GM18861 (cell line): ENCODE results near the gene HCFC1.

Source experiments
- ATAC-seq: cut with Tn5 transposase; IDR thresholded peaks from one replicate; pipeline ENCODE4 v1.9.1; 2021; ENCODE audit not compliant: unreplicated experiment

HCFC1 gene

DNA sequence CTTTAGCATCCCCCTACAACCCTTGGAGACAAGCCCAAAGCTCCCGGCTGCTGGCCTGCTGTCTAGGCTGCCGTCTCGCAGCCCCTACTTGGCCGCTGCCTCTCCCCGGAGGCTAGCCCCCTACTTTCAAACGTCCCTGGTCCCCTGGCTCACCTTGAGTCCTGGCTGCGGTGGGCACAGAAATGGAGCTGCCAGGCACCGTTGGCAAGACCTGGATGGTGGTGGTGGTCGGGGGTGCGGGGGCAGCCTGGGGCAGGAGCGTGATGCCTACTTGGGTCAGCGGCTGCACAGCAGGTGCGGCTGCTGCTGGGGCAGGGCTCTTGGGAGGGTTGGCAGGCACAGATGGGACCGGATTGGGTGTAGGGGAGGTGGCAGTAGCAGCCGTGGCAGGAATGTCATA lies 12.0 kb downstream of the HCFC1 start:
- ATAC-seq, result no peak

DNA sequence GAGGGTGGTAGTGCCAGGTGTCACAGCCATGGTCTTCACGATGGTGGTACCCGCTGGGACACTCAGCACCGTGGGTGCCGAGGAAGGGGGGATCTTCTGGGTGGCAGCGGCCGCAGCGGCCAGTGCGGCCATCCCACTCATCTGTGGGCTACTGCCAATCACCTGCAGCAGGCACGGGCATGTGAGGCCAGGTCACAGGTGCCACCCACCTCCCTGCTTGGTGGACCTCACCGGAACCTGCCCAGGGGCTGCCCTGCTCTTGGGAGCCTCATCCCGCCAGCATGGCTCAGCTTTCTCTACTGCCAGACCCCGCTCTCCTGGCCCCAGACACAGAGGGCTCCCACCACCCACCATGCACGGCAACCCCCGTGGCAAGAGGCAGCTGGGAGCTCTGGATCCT lies 13.0 kb downstream of the HCFC1 start:
- ATAC-seq, result no peak

DNA sequence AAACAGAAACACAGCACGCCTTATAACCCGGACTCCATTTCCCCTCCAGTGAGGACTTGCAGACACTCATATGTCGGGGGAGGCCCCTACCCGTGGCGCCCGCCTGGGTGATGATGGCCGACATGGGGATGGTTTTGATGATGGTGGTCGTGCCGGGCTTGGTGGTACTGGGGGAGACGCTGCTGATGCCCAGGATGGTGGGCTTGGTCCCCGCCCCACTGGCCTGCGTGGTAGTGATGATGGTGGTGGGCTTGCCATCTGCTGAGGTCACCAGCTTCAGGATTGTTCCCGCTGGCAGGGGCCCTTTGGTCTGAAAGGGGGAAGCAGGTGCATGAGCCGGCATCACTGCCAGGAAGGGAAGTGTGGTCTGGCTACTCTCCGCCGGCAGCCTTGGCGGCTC lies 14.4 kb downstream of the HCFC1 start:
- ATAC-seq, result no peak

DNA sequence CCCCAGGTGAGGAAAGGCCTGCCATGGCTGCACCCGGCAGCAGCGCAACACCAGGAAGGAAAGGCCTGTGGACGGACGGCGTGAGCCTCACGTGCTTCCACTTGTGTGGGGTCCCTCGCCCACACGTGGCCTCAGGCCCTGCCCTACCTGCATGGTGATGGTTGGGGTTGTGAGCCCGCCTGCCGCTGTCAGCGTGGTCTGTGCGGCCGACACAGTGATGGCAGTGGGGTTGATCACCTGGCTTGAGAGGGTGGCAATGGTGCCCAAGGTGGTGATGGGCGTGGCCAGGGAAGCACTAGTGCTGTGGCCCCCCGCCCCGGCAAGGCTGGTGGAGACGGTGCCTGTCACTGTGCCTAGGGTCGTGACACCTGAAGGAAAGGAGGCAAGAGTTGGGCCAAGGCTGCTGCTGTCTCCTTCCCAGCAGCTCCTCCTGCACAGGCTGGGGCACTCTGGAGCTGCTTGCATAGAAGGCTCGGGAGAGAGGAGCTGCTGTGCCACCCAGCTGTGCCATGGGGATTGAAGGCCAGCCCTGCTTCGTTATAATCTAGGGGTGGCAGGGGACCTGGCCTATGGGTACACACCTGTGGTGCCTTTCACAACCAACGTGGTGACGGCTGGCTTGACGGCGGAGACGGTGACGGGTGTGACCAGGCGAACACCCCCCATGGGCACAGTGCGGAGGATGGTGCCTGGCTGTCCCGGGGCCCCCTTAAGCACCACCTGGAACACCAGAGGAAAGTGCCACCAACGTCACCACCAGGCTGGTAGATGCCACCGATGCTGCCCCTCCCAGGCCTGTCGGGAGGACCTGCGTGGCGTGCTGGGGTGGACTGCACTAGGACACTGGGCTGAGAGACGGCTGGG lies 15.3 kb downstream of the HCFC1 start:
- ATAC-seq, result no peak

DNA sequence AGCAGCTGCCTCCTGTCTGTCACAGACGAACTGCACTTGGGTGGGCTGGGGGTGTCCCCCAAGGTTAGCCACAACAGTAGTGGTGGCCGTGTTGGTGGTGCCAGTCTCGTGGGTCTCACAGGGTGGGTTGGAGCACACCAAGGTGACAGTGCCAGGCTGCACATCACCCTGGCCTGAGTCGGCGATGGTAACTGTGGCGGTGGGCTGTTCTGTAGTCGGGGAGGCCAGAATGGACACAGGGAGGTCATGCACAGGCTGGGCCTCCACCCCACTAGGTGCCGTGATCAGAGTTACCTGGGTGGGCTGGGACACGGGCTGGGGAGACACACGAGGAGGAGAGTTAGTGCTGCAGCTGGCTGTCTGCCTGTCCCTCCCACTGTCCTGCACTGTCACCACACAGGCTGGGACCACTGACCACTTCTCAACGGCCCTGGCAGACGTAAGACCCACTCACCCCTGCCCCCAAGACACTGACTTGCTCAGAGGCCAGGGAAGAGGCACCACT lies 16.3 kb downstream of the HCFC1 start:
- ATAC-seq, result no peak

DNA sequence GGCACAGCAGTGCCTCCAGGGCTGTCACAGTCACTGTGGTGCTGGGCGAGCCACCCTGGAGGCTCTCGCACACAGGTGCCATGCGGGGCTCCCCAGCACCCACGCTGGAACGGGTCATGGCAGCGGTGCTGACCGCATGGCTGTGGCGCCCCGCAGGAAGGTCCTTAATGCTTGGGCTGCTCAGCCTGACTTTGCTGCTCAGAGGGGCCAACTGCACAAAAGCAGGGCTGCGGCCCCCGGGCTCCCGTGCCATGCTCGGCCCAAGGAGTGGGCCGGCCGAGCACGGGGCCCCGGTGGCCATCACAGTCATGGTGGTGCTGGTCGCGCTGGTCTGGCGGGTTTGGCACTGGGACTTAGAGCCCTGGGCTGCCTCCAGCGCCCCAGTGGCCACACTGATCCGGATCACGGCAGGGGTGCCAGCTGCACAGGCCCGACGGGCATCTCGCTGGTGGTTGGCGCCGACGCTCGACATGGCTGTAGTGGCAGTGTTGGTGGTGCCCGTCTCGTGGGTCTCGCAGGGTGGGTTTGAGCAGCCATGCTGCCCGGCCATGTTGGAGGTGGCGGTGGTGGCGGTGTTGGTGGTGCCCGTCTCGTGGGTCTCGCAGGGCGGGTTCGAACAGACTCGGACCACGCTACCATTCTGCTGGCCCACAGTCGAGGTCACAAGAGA lies 16.9 kb downstream of the HCFC1 start:
- no peak for ATAC-seq

DNA sequence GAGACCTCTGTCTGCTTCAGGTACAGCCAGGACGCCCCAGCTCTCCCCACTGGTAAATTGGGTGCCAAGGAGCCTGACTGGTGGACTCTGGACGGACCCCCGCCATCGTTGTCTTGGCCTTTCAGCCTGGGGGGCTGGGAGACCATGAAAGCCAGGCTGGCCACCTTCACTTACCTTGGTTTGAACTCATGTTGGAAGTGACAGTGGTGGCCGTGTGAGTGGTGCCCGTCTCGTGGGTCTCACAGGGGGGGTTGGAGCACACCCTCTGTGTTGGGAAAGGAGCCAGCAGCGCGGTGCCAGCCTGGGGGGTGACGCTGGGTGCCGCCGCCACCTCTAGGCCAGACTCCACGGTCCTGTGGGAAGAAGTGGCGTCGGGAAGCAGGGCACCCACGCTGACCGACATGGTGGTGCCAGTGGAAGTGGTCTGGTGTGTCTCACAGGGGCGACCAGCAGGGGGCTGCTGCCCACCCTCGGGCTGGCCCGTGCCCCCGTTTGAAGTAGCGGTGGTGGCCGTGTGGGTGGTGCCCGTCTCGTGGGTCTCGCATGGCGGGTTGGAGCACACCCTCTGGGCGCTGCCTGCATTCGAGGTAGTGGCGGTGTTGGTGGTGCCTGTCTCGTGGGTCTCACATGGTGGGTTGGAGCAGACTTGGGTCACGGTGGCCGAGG lies 17.6 kb downstream of the HCFC1 start:
- ATAC-seq, result no peak

DNA sequence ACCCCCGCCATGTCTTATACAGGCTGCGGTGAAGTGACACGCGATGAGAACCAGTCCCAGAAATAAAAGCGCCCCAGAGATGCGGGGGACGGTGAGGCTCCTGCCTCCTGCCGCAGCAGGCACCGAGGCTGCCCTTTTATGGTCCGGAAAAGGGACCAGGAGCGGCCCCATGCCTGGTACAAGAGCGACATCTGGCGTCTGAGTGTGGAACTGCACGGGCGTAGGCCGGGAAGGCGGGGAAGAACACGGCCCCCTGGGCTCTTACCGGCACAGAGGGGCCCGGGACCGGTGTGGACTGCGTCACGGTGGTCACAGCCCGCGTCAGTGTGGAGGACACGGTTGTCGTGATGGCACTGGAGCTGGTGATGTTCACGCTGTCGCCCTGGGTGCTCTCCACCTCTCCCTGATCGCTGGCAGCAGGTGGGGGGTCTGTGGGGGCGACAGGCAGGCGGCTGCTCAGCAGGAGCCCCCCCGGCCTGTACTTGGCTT lies 18.2 kb downstream of the HCFC1 start:
- ATAC-seq, result no peak

DNA sequence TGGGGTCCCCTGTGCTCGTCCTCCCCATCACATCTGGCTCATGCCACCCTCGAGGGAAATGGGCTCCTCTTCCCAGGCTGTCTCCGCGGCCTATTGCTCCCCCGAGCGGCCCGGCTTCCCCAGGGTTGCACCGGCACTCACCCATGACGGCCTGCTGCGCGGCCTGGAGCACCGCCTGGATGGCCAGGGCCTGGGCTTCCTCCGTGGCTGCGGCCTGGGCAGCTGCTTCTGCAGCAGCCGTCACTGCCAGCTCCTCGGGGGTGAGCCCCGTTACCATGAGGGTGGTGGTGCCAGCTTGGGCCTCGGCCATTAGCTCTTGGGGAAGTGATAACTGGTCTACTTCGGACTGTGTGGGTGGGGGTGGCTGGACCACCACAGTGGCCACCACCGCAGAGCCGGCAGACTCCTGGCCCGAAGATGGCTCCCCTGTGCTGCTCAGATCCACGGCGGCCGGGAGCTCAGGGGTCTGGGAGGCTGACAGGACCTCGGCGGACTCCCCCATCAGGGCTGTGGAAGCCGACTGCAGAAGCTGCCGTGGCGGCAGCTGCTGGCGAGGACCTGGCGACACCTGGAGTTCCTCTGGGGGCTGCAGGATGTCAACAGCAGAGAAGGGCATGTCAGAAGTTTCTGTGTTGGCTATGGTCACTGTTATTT lies 19.1 kb downstream of the HCFC1 start:
- ATAC-seq, result no peak

DNA sequence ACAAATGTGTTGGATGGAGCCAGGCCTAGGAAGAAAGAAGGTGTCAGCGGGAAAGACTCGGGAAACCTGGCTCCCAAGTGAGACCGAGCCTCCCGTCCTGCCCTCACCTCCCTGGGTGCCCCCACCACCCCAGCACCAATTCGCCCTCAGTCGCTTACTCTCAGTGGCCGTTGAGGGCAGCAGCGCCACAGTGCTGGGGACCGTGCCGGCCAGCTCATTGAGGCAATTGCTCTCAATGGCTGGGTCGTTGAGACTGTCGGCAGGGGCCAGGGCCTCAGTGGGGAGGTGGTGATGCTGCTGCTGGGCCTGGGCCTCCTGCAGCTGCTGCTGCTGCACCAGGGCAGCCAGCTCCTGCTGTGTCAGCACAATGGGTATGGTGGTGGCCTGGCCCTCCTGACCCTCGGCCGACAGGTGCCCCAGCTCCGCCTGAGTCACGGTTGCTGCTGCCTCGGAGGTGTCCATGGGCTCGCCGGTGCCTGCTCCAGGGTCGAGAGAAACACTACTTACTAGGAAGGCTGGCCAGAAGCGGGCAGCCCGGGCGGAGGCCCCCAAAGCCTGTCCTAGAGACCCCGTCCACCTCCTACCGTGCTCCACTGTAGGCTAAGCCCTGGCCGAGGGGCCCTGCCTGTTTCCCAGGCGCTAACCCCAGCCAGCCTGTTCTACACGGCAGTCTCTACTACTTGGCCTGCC lies 19.8 kb downstream of the HCFC1 start:
- ATAC-seq, result no peak

DNA sequence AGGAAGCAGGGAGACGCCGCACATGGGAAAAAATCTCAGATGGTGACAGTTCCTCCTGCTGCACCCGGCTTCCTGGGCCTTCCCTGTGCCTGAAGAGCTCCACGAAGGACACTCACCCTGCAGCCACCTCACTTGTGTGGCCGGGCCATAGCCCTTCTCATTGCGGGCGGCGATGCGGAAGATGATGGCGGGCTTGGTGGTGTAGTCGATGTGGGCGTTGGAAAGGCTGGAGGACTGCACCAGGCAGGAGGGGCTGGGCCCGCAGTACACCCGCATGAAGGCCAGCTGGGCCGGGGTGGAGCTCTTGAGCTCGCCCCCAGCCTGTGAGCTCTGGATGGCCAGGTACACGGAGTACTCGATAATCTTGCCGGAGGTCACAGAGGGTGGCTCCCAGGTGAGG lies 21.5 kb downstream of the HCFC1 start:
- no peak for ATAC-seq

DNA sequence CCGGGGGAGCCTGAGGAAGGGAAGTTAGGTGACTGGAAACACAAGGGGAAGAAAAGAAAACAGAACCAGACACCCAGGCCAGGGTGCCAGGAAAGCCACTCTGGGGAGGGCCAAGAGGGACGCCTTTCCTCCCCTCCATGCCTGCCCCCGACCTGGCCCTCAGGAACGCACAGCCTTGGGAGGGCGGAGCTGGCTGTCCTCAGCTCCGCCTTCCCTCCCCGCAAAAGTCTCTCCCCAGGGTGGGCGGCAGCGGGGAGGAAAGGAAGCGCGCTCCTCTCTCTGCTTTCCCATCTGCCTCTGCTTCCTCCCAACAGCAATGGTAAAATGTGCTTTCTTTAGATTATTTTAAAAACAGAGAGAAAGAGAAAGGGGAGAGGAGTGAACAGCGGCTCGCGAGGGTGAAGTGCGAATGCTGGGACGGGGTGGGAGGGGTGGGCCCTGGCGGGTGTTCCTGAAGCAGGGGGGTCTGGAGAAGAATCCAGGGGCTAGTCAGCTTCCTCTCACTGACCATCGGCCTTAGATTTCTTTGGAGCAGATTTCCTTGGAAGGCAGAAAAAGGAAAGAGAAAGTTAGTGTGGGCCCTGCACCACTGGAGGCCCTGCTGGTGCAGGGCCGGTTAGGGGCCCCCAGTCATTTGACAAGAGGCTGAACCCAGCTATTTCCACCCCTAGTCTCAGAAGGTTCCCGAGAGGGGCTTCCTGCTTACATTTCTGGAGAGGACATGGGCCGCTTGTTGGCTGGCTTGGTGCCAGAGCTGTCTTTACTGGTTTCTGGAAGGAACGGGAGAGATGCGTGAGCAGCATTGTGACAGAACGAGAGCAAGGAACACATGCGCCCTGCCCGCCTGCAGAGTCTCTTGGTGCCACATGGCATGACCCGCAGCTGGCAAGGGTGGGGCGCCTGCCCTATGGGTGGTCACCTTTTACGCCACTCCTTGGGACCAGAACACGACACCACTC lies 22.5 kb downstream of the HCFC1 start:
- no peak for ATAC-seq

DNA sequence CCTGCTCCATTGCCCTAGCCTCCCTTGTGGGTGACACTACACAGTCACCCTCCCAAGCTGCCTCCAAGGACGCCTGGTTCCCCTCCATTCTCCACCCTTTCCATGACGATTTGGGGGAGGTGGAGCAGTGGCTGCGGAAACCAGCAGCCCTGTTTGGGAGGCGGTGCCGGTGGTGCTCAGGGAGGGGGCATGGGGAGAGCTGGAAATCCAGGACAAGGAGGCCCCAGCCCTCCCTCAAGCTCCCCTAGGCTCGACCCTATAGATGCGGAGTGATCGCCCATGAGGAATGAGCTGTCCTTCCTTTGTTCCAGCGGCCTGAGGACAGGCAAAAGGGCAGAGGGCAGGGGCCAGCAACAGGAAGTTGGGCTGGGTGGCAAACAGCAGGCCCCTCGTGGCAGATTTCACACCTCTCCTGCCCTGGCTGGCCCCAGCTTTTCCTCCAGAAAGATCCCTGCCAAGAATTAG lies 23.6 kb downstream of the HCFC1 start:
- no peak for ATAC-seq

DNA sequence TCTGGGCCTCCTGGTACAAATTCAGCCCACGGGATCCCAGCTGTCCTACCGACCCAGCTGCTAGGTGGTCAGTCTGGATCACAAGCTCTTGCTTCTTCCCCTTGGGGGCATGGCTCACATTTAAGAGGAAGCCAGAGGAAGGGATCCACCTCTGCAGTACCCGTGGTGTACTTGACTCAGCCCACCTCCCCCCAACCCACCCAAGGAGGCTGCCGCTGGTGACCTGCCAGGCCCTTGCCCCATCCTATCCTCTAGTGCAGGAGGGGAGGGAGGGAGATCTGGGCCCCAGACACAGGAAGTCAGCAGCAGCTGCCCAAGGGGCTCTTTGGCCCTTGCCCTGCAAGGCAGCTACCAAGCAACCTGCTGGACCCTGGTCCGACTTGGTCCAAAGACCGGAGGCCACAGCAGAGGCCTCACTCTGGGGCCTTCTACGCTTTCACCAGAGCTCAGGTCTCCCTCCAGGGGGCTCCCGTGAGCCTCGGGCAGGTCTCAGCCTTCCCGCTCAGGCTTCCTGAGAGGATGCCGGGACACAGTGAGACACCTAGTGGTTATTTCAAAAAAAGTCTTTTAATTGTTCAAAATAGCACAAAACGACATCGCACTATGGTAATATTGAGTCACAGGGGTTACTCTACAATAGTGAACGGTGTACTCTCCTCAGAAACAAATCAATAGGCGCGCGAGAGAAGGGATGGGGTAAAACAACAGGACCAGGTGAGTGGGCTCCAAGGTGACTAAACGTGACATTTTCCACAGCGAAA lies 24.4 kb downstream of the HCFC1 start:
- peak; percentile 59 for ATAC-seq

DNA sequence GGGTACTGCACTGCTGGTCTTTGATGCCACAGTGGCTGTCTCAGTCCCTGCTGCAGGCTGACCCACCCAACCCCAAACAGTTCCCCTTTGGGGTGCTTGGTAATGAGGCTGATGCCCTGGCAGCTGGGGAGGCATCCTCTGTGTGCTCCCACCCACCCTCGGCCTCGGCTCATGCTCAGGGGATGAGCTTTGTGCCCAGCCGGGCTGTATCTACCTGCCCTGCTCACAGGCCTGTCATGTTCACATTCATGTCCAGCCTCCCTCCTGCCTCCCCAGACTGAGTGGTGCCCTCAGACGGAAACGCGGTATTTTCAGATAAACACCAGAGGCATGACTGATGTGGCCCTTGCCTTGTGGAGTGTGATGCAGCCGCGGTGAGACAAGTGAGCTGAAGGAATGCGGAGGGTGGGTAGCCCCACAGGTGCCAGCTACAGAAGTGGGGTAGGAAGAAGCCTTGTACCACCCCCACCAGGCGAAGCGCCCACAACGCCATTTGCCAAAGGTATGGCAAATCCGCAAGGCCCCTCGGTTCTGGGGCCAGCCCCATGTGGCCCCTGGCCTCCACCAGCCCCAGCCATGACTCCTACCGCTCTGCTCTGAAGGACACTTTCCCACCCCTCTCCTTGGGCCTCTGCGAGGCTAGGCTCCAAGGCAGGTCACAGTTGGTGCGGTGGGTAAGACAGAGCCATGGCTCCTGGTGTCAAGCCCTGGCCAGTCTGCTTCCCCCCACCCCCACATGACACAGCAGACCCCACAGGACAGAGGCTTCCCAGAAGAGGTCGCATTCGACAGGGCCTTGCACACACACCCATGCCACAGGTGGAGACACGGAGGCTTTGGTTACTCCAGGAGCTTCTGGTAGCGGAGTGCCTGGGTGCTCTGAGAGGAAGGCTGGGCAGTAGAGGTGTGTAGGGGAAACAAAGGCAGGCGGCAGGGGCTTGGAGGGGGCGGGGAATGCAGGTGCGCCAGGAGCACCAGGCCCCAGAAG lies 25.4 kb downstream of the HCFC1 start:
- no peak for ATAC-seq

DNA sequence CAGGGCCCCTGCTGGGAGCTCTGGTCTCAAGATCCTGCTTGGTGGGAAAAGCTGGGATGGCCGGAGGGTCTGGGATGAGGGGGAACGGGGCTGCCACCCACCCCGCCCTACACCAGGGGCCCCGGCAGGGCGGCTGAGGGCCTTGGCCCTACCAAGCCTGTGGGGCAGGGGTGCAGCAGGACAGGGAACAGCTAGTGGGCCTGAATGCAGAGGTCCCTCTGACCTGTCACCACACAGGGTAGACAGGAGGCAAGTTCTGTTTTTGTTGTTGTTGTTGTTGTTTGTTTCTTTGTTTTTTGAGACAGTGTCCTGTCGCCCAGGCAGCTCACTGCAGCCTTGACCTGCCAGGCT lies 26.8 kb downstream of the HCFC1 start:
- no peak for ATAC-seq

DNA sequence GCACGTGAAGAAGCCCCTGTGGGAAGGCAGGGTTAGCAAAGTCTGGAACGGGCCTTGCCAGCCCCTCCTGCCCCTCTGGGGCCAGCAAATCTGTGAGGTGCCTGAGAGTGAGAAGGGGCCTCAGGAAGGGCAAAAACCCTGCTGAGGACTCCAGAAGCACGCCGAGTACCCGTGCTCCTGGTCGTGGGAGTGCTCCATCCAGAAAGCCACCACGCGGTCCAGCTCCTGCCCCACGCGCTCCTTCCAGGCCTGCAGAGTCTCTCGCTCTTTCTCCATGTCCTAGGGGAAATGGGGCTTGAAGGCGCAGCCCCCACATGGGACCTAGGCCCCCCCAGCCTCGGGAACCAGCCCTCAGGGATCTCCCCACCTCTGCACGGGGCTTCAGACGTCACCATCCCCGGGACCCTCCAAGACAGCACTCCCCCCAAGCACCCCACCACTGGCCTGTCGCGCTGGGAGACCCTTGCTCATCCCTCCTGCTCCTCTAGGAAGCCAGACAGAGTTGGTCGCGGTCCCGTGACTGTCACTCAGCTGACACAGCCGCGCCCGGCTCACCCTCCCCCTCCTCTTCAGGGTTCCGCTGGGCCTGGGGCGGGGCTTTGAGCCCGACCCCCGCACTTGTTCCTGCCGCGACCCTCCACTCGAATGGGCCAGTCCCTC lies 27.3 kb downstream of the HCFC1 start, which contains the start of gene RENBP:
Gene RENBP (minus strand): TSS at position 504 of the 660 bp plus-strand sequence. CDS start 33 bp downstream, at position 471.
- ATAC-seq, result no peak
